Measurements from ENCODE around the gene ACSM6.

Gene ACSM6

GRCh38 chr10:95275726-95276366 is 81.8 kb downstream of the ACSM6 start:
- no peak for DNase-seq

GRCh38 chr10:95276367-95277200 is 82.5 kb downstream of the ACSM6 start:
- DNase-seq, result no peak

GRCh38 chr10:95277201-95277570 is 83.1 kb downstream of the ACSM6 start:
- DNase-seq, result no peak

- DNase-seq, result no peak
These were observed 83.6 kb downstream of the ACSM6 start for GRCh38 chr10:95277614-95278013.

Data from NCI-H524 treated with DMSO at 0.1 percent for 48 hours (cell line).